GM23248 (cell line): Measurements from ENCODE around the gene CEACAM1.

Experiments
- EZH2 ChIP-seq: fragments of 200-600 bp; sonication (generic); IDR thresholded peaks from 2 replicates; pipeline ENCODE4 v1.6.1; 2018; ENCODE audit warnings: antibody characterized with exemption, mild to moderate bottlenecking; ENCODE audit not compliant: insufficient read depth, poor library complexity, severe bottlenecking
- EZH2phosphoT487 ChIP-seq: fragments of 200-600 bp; sonication (generic); IDR thresholded peaks from 2 replicates; pipeline ENCODE4 v1.6.1; 2018; ENCODE audit warnings: antibody characterized with exemption, moderate library complexity, mild to moderate bottlenecking, low read depth; ENCODE audit not compliant: insufficient read depth

- TF ChIP-seq EZH2 (no peak), EZH2phosphoT487 (no peak)
Measured at GRCh38 chr19:42552086-42553065, 24.1 kb upstream of the CEACAM1 start.
